Measurements from ENCODE around the gene ZNF532. TPM values are rescaled to one million over a fixed set of nuclear protein-coding genes. Genes with fewer than 3 reads are reported as not detected.

The ZNF532 gene
- total RNA-seq, 3 donors from 2014 or later: 55.5 to 71.7 (median 62.3) TPM

- Histone ChIP-seq H3K27me3 (no peaks in the 10 kb centered on the region), H3K27ac (no peak overlapping the region), H3K4me3 (no peak overlapping the region), H3K36me3 (no peaks in the 10 kb centered on the region), H3K4me1 (no peaks in the 10 kb centered on the region), H3K9me3 (no peaks in the 10 kb centered on the region)
- DNase-seq (ENCODE audit: low spot score in 2 of 2): no peak
- no peak for TF ChIP-seq POLR2A (IDR thresholded peaks at IDR 0.05)
- no peak for TF ChIP-seq POLR2AphosphoS5 (IDR thresholded peaks at IDR 0.05)
- no peak for TF ChIP-seq CTCF (IDR thresholded peaks at IDR 0.05)
- intact Hi-C loops (cut with DNase I; ENCODE audit: low total_unique reads): no loop called here
Measured at GRCh38 chr18:58967751-58968254, 103.1 kb downstream of the ZNF532 start.

GRCh38 chr18:58970943-58971790 lies 106.5 kb downstream of the ZNF532 start:
- intact Hi-C loops (cut with DNase I; ENCODE audit: low total_unique reads): no loop called here
- H3K4me1 ChIP-seq: no peaks in the 10 kb centered on the region
- no peak for TF ChIP-seq POLR2A (IDR thresholded peaks at IDR 0.05)
- no peak for TF ChIP-seq POLR2AphosphoS5 (IDR thresholded peaks at IDR 0.05)
- no peak for TF ChIP-seq CTCF (IDR thresholded peaks at IDR 0.05)
- H3K27ac ChIP-seq: no peak overlapping the region
- H3K27me3 ChIP-seq: no peaks in the 10 kb centered on the region
- no peaks in the 10 kb centered on the region for H3K9me3 ChIP-seq
- no peaks in the 10 kb centered on the region for H3K36me3 ChIP-seq
- DNase-seq (ENCODE audit: low spot score in 2 of 2): no peak
- no peak overlapping the region for H3K4me3 ChIP-seq

GRCh38 chr18:58975296-58975695 lies 110.6 kb downstream of the ZNF532 start:
- H3K27me3 ChIP-seq: no peaks in the 10 kb centered on the region
- H3K27ac ChIP-seq: peak overlapping the region; percentile 38
- no peaks in the 10 kb centered on the region for H3K9me3 ChIP-seq
- H3K36me3 ChIP-seq: no peaks in the 10 kb centered on the region
- intact Hi-C loops (cut with DNase I; ENCODE audit: low total_unique reads): no loop called here
- H3K4me3 ChIP-seq: no peak overlapping the region
- no peak for DNase-seq (ENCODE audit: low spot score in 2 of 2)
- no peaks in the 10 kb centered on the region for H3K4me1 ChIP-seq
- no peak for TF ChIP-seq POLR2A (IDR thresholded peaks at IDR 0.05)
- TF ChIP-seq POLR2AphosphoS5 (IDR thresholded peaks at IDR 0.05): no peak
- TF ChIP-seq CTCF (IDR thresholded peaks at IDR 0.05): no peak

GRCh38 chr18:58975781-58976180 lies 111.1 kb downstream of the ZNF532 start:
- H3K27me3 ChIP-seq: no peaks in the 10 kb centered on the region
- H3K9me3 ChIP-seq: no peaks in the 10 kb centered on the region
- DNase-seq (ENCODE audit: low spot score in 2 of 2): no peak
- H3K4me3 ChIP-seq: no peak overlapping the region
- H3K4me1 ChIP-seq: no peaks in the 10 kb centered on the region
- intact Hi-C loops (cut with DNase I; ENCODE audit: low total_unique reads): no loop called here
- H3K27ac ChIP-seq: peak overlapping the region; percentile 38
- H3K36me3 ChIP-seq: no peaks in the 10 kb centered on the region
- TF ChIP-seq POLR2A (IDR thresholded peaks at IDR 0.05): no peak
- no peak for TF ChIP-seq CTCF (IDR thresholded peaks at IDR 0.05)
- no peak for TF ChIP-seq POLR2AphosphoS5 (IDR thresholded peaks at IDR 0.05)

GRCh38 chr18:58977223-58977622 lies 112.5 kb downstream of the ZNF532 start:
- no peak for DNase-seq (ENCODE audit: low spot score in 2 of 2)
- TF ChIP-seq CTCF (IDR thresholded peaks at IDR 0.05): no peak
- TF ChIP-seq POLR2AphosphoS5 (IDR thresholded peaks at IDR 0.05): no peak
- no peak for TF ChIP-seq POLR2A (IDR thresholded peaks at IDR 0.05)
- Histone ChIP-seq H3K27me3 (no peaks in the 10 kb centered on the region), H3K36me3 (no peaks in the 10 kb centered on the region), H3K9me3 (no peaks in the 10 kb centered on the region), H3K27ac (no peak overlapping the region), H3K4me1 (no peaks in the 10 kb centered on the region), H3K4me3 (no peak overlapping the region)
- intact Hi-C loops (cut with DNase I; ENCODE audit: low total_unique reads): no loop called here
